Large intestine (tissue), 3 donors: ENCODE data around the gene HEXD. TPM values are rescaled to one million over a fixed set of nuclear protein-coding genes. Genes with fewer than 3 reads are reported as not detected.

ENCODE experiments used
- DNase-seq, 2 donors: peaks; one replicate each; pipeline versions ENCODE4 v3.0.0 to v3.0.0-alpha.2; 2013
- H3K27ac ChIP-seq: one replicate; pipeline ENCODE4 v1.5.1; 2013; ENCODE audit warnings: low read length
- H3K27me3 ChIP-seq: 2 replicates; pipeline ENCODE4 v1.6.1; 2013; ENCODE audit warnings: low read length; ENCODE audit not compliant: control insufficient read depth, insufficient read depth
- H3K36me3 ChIP-seq: 2 replicates; pipeline ENCODE4 v1.6.1; 2013; ENCODE audit warnings: low read length; ENCODE audit not compliant: control insufficient read depth, insufficient read depth
- H3K4me1 ChIP-seq: one replicate; pipeline ENCODE4 v1.6.1; 2013; ENCODE audit warnings: low read length; ENCODE audit not compliant: control insufficient read depth, insufficient read depth
- H3K4me3 ChIP-seq: one replicate; pipeline ENCODE4 v1.5.1; 2013; ENCODE audit warnings: low read length
- H3K9me3 ChIP-seq: one replicate; pipeline ENCODE4 v1.6.1; 2013; ENCODE audit warnings: mild to moderate bottlenecking, low read depth, low read length, moderate library complexity; ENCODE audit not compliant: control insufficient read depth
- WGBS: methylation state at CpG from one replicate; pipeline ENCODE4 v1.1.5; 2013; ENCODE audit warnings: low lambda C conversion rate; ENCODE audit not compliant: insufficient coverage; 5-methylcytosine and 5-hydroxymethylcytosine counted together
- polyA plus RNA-seq: library from polyadenylated mRNA; unstranded; fragments of 120-200 nt; gene quantifications from one replicate; pipeline ENCODE4 v1.2.1, GENCODE V29; 2013

Gene HEXD
- polyA plus RNA-seq, 1 donor = 50.4 TPM

DNA sequence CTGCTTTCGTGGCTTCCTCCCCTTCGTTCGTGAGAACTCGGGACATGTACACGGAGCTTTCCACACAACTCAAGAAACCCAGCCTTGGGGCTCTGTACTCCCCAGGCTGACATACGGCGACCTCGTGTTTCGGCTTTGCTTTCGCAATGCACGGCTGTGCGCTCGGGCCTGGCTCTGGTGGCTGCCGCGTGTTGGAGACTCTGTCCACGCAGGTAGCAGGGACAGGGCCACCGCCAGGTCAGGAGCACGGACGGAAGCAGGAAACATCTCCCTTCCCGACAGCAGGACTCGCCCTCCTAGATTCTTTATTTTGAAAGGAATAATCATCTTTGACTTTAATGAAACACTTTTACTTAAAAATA lies 29.2 kb upstream of the HEXD start:
- peaks cover 9% of the 10 kb centered on the region for H3K4me1 ChIP-seq
- WGBS = no CpG with 5 or more reads among the region's 21 CpGs
- peaks cover 18% of the 10 kb centered on the region for H3K36me3 ChIP-seq
- peaks cover 36% of the 10 kb centered on the region for H3K27me3 ChIP-seq
- DNase-seq = no peak
- peaks cover 2% of the 10 kb centered on the region for H3K9me3 ChIP-seq
- no peak overlapping the region for H3K27ac ChIP-seq
- no peak overlapping the region for H3K4me3 ChIP-seq

GRCh38 chr17:82389379-82389778 lies 28.8 kb upstream of the HEXD start:
- H3K4me1 ChIP-seq = peaks cover 9% of the 10 kb centered on the region
- WGBS = 100% methylated on average over 1 of the region's 10 CpGs
- peaks cover 21% of the 10 kb centered on the region for H3K36me3 ChIP-seq

DNA sequence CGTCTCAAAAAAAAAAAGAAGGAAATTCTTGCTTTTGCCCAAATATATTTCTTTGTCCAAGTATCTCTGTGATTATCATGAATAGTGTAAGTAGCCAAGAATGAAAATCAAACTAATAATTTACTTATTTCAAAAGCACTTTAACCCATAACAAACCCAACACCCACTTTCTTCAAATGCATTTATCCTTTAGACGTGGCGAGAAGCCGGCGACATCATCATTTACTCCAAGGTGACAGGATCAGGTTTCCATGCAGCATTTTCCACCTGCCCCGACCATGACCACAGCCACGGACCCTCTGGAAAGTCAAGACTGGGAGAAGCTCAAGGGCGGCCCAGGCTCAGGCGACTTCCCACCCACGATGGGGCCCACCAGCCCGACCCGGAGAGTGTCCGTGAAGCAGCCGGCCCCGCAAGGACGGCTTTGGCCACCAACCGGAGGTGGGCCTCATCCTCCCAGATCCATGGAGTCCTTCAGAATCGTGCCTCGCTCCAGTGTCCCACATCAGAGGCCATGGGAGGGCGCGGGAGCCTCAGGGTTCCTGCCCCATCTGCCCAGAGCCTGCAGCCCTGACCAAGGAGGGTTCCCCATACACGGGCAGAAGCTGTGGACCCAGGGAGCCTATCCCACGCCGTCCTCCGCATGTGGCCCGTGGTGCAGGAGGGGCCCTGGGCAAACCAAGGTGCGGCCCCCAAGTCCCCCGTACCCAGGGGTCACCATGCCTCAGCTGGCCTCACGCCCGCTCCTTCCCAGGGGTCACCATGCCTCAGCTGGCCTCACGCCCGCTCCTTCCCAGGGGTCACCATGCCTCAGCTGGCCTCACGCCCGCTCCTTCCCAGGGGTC lies 27.9 kb upstream of the HEXD start:
- no CpG with 5 or more reads among the region's 34 CpGs for WGBS
- Histone ChIP-seq H3K4me3 (no peak overlapping the region), H3K36me3 (peaks cover 25% of the 10 kb centered on the region), H3K27me3 (peaks cover 23% of the 10 kb centered on the region), H3K4me1 (peaks cover 9% of the 10 kb centered on the region), H3K9me3 (peaks cover 2% of the 10 kb centered on the region), H3K27ac (no peak overlapping the region)
- DNase-seq = no peak

More at GRCh38 chr17:82389379-82389778, 28.8 kb upstream of the HEXD start:
- Histone ChIP-seq H3K4me3 (no peak overlapping the region), H3K9me3 (peaks cover 2% of the 10 kb centered on the region), H3K27me3 (peaks cover 31% of the 10 kb centered on the region), H3K27ac (no peak overlapping the region)
- no peak for DNase-seq

GRCh38 chr17:82390860-82391435 lies 27.2 kb upstream of the HEXD start:
- Histone ChIP-seq H3K36me3 (peaks cover 26% of the 10 kb centered on the region), H3K4me3 (no peak overlapping the region), H3K9me3 (peaks cover 2% of the 10 kb centered on the region), H3K27me3 (peaks cover 17% of the 10 kb centered on the region), H3K27ac (no peak overlapping the region), H3K4me1 (peaks cover 9% of the 10 kb centered on the region)
- no peak for DNase-seq
- WGBS = no CpG with 5 or more reads among the region's 13 CpGs

GRCh38 chr17:82391496-82392066 lies 26.6 kb upstream of the HEXD start:
- no peak overlapping the region for H3K27ac ChIP-seq
- peaks cover 13% of the 10 kb centered on the region for H3K27me3 ChIP-seq
- H3K4me3 ChIP-seq = no peak overlapping the region
- no CpG with 5 or more reads among the region's 23 CpGs for WGBS
- peaks cover 8% of the 10 kb centered on the region for H3K4me1 ChIP-seq
- no peak for DNase-seq
- peaks cover 26% of the 10 kb centered on the region for H3K36me3 ChIP-seq
- peaks cover 2% of the 10 kb centered on the region for H3K9me3 ChIP-seq

DNA sequence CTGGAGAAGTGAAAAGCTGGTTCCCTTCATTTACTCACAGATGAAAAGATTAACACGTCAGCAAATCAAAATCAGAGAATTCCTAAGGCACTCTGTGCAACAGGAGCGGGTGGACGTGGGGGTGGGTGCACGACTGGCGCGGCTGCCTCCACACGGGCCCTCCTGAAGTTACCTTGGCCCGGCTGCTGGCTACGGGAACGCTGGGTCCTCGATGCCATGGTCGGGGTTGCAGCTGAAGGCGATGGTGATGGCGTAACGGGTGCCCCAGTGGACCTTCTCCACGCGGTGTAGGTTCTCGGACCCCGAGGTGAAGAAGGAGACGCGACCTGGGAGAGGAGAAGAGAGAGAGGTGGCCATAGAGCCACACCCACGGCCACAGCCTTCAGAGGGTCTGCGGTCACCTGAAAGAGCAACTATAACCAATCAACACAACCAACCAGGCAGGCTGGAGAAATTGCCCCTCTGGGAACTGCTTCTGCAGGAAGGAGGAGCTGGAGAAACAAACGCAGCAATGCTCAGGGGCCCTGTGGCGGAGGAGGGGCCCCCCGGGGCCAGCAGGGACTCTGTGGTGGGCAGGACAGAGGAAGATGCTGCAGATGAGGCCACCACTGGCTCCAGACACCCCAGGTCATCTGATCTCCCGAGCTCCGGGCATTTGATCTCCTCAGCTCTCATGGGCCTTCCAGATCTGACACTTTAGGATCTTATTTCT lies 25.8 kb upstream of the HEXD start:
- no CpG with 5 or more reads among the region's 28 CpGs for WGBS

GRCh38 chr17:82392941-82393340 lies 25.2 kb upstream of the HEXD start:
- Histone ChIP-seq H3K4me3 (no peak overlapping the region), H3K4me1 (no peaks in the 10 kb centered on the region), H3K27me3 (peaks cover 2% of the 10 kb centered on the region), H3K36me3 (peaks cover 28% of the 10 kb centered on the region), H3K27ac (no peak overlapping the region), H3K9me3 (peaks cover 2% of the 10 kb centered on the region)
- WGBS = no CpG with 5 or more reads among the region's 15 CpGs
- no peak for DNase-seq

More for the DNA sequence above, 25.8 kb upstream of the HEXD start:
- Histone ChIP-seq H3K36me3 (peaks cover 26% of the 10 kb centered on the region), H3K9me3 (peaks cover 2% of the 10 kb centered on the region), H3K27me3 (peaks cover 6% of the 10 kb centered on the region), H3K4me1 (peaks cover under 1% of the 10 kb centered on the region), H3K27ac (no peak overlapping the region), H3K4me3 (no peak overlapping the region)
- no peak for DNase-seq

- DNase-seq = no peak
- Histone ChIP-seq H3K9me3 (no peaks in the 10 kb centered on the region), H3K27me3 (no peaks in the 10 kb centered on the region), H3K4me3 (no peak overlapping the region), H3K36me3 (peaks cover 30% of the 10 kb centered on the region), H3K27ac (no peak overlapping the region), H3K4me1 (no peaks in the 10 kb centered on the region)
- WGBS = no CpG with 5 or more reads among the region's 12 CpGs
Measured at GRCh38 chr17:82394278-82394677, 23.9 kb upstream of the HEXD start.

DNA sequence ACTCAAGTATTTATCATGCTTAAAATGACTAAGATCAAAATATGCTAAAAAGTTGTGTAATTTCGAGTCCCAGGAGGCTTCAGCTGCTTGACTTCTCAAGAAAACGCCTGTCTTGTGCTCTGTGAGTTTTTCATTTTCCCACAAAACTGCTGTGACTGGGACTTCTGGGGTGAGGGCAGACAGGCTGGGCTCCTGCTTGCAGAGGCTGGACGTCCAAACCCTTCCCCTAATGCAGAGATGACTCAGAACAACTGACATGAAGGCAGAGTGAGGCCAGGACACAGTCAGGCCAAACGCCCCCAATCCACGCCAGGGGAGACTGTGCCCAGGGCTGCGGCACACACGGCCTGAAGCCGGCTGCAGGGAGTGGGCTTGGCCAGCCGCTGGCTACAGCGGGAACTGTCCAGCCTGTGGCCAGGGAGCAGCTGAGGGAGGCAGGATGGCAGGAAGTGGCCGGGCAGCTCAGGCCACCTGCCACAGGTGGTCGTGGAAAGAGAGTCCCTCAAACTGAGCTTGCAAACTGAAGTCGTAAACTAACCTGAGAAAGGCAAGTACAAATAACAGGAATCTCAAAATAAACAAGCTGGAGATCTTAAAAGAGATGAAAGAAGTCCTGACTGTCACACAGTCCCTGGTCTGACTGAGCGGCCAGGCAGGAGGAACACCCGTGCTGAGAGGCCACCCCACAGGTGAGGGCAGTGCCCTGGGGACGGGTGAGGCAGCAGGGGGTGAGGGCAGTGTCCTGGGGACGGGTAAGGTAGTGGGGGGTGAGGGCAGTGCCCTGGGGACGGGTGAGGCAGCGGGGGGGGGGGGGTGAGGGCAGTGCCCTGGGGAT lies 21.3 kb upstream of the HEXD start:
- Histone ChIP-seq H3K27ac (no peak overlapping the region), H3K4me1 (no peaks in the 10 kb centered on the region), H3K4me3 (no peak overlapping the region), H3K36me3 (peaks cover 46% of the 10 kb centered on the region), H3K27me3 (no peaks in the 10 kb centered on the region), H3K9me3 (no peaks in the 10 kb centered on the region)
- DNase-seq = no peak
- 33% methylated on average over 1 of the region's 19 CpGs for WGBS
